CD14-positive monocyte (primary cell): ENCODE measurements around the gene LSS. TPM values are rescaled to one million over a fixed set of nuclear protein-coding genes. Genes with fewer than 3 reads are reported as not detected.

Source experiments
- DNase-seq, 3 donors: peaks; one replicate each; pipeline ENCODE4 v3.0.0-alpha.2; 2011 to 2022
- H2AFZ ChIP-seq: 2 replicates; pipeline ENCODE4 v1.6.0; 2012; ENCODE audit warnings: mild to moderate bottlenecking, low read depth, low read length, inconsistent platforms; ENCODE audit not compliant: insufficient read depth, poor library complexity, severe bottlenecking
- H3K27ac ChIP-seq, 2 donors: 1 replicate in 1 of 2; 2 replicates in 1 of 2; pipeline ENCODE4 v1.5.1; 2012 to 2013; ENCODE audit warnings: low read length in 2 of 2, control low read depth in 1 of 2, inconsistent platforms in 1 of 2, low read depth in 1 of 2, mild to moderate bottlenecking in 1 of 2
- H3K27me3 ChIP-seq, 2 donors: one replicate each; pipeline versions ENCODE4 v1.6.0 to v1.6.1; 2011 to 2013; ENCODE audit warnings: low read length in 2 of 2; ENCODE audit not compliant: control insufficient read depth in 2 of 2, insufficient read depth in 2 of 2
- H3K36me3 ChIP-seq, 2 donors: replicated peaks in 1 of 2; 1 replicate in 1 of 2; 2 replicates in 1 of 2; pipeline versions ENCODE4 v1.5.1 to v1.6.1; 2012 to 2013; ENCODE audit warnings: low read length in 2 of 2, control low read depth in 1 of 2, inconsistent platforms in 1 of 2, mild to moderate bottlenecking in 1 of 2; ENCODE audit not compliant: insufficient read depth in 2 of 2, control insufficient read depth in 1 of 2
- H3K4me1 ChIP-seq, 2 donors: 1 replicate in 1 of 2; 2 replicates in 1 of 2; pipeline versions ENCODE4 v1.5.1 to v1.6.1; 2012 to 2013; ENCODE audit warnings: low read length in 2 of 2, control low read depth in 1 of 2, inconsistent platforms in 1 of 2, mild to moderate bottlenecking in 1 of 2, moderate library complexity in 1 of 2; ENCODE audit not compliant: insufficient read depth in 2 of 2, control insufficient read depth in 1 of 2
- H3K4me2 ChIP-seq: replicated peaks from 2 replicates; pipeline ENCODE3; 2012; ENCODE audit warnings: low read length, moderate library complexity, mild to moderate bottlenecking; ENCODE audit not compliant: poor library complexity, severe bottlenecking; ENCODE audit errors: extremely low read depth
- H3K4me3 ChIP-seq, 3 experiments: fragments of 200-600 bp in 1 of 3; sonication (generic) in 1 of 3; replicated peaks in 1 of 3; 1 replicate in 2 of 3; 2 replicates in 1 of 3; pipeline ENCODE4 v1.5.1; 2011 to 2013; ENCODE audit warnings: low read length in 3 of 3, mild to moderate bottlenecking in 3 of 3, control low read depth in 2 of 3, low read depth in 2 of 3, inconsistent platforms in 1 of 3, moderate library complexity in 1 of 3
- H3K79me2 ChIP-seq: 2 replicates; pipeline ENCODE4 v1.6.0; 2012; ENCODE audit warnings: mild to moderate bottlenecking, control low read depth, inconsistent platforms, low read length, moderate library complexity; ENCODE audit not compliant: insufficient read depth
- H3K9ac ChIP-seq: 2 replicates; pipeline ENCODE4 v1.6.0; 2017; ENCODE audit warnings: low read length, mild to moderate bottlenecking; ENCODE audit not compliant: insufficient read depth, poor library complexity, severe bottlenecking
- H3K9me3 ChIP-seq, 2 donors: replicated peaks in 1 of 2; 1 replicate in 1 of 2; 2 replicates in 1 of 2; pipeline versions ENCODE4 v1.5.1 to v1.6.1; 2012 to 2013; ENCODE audit warnings: low read length in 2 of 2, control low read depth in 1 of 2; ENCODE audit not compliant: control insufficient read depth in 1 of 2, insufficient read depth in 1 of 2
- H4K20me1 ChIP-seq: 2 replicates; pipeline ENCODE4 v1.6.0; 2012; ENCODE audit warnings: mild to moderate bottlenecking, low read length, control low read depth, moderate library complexity; ENCODE audit not compliant: insufficient read depth
- H3K27ac Mint-ChIP-seq, 7 donors: one replicate each; pipeline ENCODE4 v1.8.0; 2020; ENCODE audit warnings: mild to moderate bottlenecking in 7 of 7, mixed read lengths in 7 of 7, moderate library complexity in 6 of 7, inconsistent platforms in 2 of 7
- H3K27me3 Mint-ChIP-seq, 3 donors: one replicate each; pipeline ENCODE4 v1.8.0; 2021 to 2022; ENCODE audit warnings: low read depth in 3 of 3, mild to moderate bottlenecking in 3 of 3, mixed read lengths in 3 of 3, moderate library complexity in 3 of 3, inconsistent platforms in 1 of 3
- H3K36me3 Mint-ChIP-seq, 2 donors: one replicate each; pipeline ENCODE4 v1.8.0; 2020; ENCODE audit warnings: mixed read lengths in 2 of 2, inconsistent platforms in 1 of 2, mild to moderate bottlenecking in 1 of 2
- H3K4me1 Mint-ChIP-seq: one replicate; pipeline ENCODE4 v1.8.0; 2020; ENCODE audit warnings: mild to moderate bottlenecking, mixed read lengths
- H3K4me3 Mint-ChIP-seq, 2 donors: one replicate each; pipeline ENCODE4 v1.8.0; 2020; ENCODE audit warnings: mild to moderate bottlenecking in 2 of 2, mixed read lengths in 2 of 2, moderate library complexity in 1 of 2
- H3K9me3 Mint-ChIP-seq, 7 donors: one replicate each; pipeline ENCODE4 v1.8.0; 2020 to 2022; ENCODE audit warnings: mixed read lengths in 7 of 7, mild to moderate bottlenecking in 6 of 7, moderate library complexity in 6 of 7, inconsistent platforms in 2 of 7
- WGBS: methylation state at CpG from one replicate; pipeline ENCODE4 v1.1.5; 2013; ENCODE audit warnings: missing lambda C conversion rate; ENCODE audit not compliant: insufficient coverage; 5-methylcytosine and 5-hydroxymethylcytosine counted together
- intact Hi-C, 2 donors: fragments of 100-400 bp; cut with micrococcal nuclease; formaldehyde crosslinking; loops; one replicate each; pipeline versions ENCODE4 v1.15.0 to v1.15.1; 2023
- polyA plus RNA-seq, 3 donors: library from polyadenylated mRNA; depleted of rRNA in 1 of 3; unstranded in 2 of 3; stranded (reverse) in 1 of 3; fragments of 300-500 nt in 2 of 3; fragments of >200 nt in 1 of 3; fragmentation: Illumina TruSeq in 2 of 3; gene quantifications; 1 replicate in 2 of 3; 2 replicates in 1 of 3; pipeline ENCODE4 v1.2.3, GENCODE V29; 2012 to 2021
- TF ChIP-seq, protein P1 (sequence below): fragments of 200-600 bp; IDR thresholded peaks from one replicate; pipeline ENCODE4 v1.8.0; 2022; ENCODE audit warnings: antibody characterized with exemption, mild to moderate bottlenecking

LSS gene
- polyA plus RNA-seq, 3 donors: 4.1 to 20.0 (median 4.9) TPM

DNA sequence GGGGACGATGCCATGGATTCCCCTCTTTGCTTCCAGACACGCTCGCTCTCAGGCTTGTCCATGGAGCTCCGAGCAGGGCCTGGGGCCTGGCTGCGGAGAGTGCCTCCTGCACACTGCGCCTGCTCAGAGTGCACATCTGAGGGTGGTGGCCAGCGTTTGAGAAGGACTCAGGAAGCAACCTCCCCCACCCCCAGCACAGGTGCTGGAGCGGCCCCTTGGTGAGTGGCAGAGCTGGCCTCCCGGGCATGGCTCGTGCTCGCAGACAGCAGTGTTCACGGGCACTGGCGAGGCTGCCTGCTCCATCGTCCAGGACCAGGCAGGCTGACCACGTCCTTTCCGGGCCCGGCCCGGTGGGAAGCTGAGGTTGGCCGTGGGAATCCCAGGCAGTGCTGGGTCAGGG is 47.1 kb downstream of the LSS start:
- no peak overlapping the region for H3K27ac Mint-ChIP-seq
- Histone ChIP-seq H2AFZ (no peak overlapping the region), H3K36me3 (no peaks in the 10 kb centered on the region), H3K27ac (no peak overlapping the region), H3K9me3 (no peaks in the 10 kb centered on the region), H3K9ac (no peak overlapping the region), H3K4me1 (peaks cover 4 to 5% of the 10 kb centered on the region in 2 donors), H3K4me2 (no peak overlapping the region), H3K79me2 (no peaks in the 10 kb centered on the region), H3K4me3 (no peak overlapping the region), H3K27me3 (no peaks in the 10 kb centered on the region), H4K20me1 (no peaks in the 10 kb centered on the region)
- TF ChIP-seq, protein P1, sequence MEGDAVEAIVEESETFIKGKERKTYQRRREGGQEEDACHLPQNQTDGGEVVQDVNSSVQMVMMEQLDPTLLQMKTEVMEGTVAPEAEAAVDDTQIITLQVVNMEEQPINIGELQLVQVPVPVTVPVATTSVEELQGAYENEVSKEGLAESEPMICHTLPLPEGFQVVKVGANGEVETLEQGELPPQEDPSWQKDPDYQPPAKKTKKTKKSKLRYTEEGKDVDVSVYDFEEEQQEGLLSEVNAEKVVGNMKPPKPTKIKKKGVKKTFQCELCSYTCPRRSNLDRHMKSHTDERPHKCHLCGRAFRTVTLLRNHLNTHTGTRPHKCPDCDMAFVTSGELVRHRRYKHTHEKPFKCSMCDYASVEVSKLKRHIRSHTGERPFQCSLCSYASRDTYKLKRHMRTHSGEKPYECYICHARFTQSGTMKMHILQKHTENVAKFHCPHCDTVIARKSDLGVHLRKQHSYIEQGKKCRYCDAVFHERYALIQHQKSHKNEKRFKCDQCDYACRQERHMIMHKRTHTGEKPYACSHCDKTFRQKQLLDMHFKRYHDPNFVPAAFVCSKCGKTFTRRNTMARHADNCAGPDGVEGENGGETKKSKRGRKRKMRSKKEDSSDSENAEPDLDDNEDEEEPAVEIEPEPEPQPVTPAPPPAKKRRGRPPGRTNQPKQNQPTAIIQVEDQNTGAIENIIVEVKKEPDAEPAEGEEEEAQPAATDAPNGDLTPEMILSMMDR: no peak
- intact Hi-C loops: loop anchor here in 1 of 2 donors (5.0 to 10.0 kb wide), 2 partner anchors 46 to 143 kb away; partner anchors contain the start of genes C21orf58, LSS and PCNT
- no peak overlapping the region for H3K4me3 Mint-ChIP-seq
- 95% methylated on average over 17 of the region's 19 CpGs for WGBS
- peaks cover 11% of the 10 kb centered on the region for H3K4me1 Mint-ChIP-seq
- DNase-seq: no peak
- peaks cover 0 to 2% (median 0%) of the 10 kb centered on the region in 3 donors for H3K27me3 Mint-ChIP-seq
- H3K9me3 Mint-ChIP-seq: peaks cover 0 to 12% (median 4%) of the 10 kb centered on the region in 7 donors
- H3K36me3 Mint-ChIP-seq: no peaks in the 10 kb centered on the region

DNA sequence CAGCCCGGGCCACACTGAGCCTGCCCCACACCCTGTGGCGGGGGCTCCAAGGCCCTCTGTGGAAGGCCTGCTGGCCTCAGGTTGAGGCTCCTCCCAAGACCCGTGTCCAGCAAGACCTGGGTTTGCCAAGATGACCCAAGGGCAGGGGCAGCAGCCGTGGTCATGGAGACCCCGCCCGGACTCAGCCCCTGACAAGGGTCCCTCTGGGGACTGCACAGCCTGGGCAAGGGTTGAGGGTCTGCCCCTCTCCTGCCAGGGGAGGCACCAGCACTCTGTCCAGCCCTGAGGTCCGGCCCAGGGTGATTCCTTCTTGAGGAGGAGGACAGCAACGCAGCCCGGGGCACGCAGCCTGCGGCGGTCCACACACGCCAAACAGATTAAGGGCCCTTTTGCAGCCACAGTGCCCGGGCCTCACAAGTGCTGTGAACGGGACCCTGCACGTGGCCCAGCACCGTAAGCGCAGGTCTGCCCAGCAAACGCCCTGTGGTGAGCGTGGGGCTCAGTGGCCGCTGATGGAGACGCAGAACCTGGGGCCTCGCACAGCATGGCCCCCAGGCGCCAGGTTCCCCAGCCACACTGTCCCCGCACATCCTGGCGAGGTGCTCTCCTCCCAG is 47.7 kb downstream of the LSS start:
- Mint-ChIP-seq H3K9me3 (peaks cover 0 to 14% (median 6%) of the 10 kb centered on the region in 7 donors), H3K4me3 (no peak overlapping the region), H3K4me1 (peaks cover 11% of the 10 kb centered on the region), H3K36me3 (no peaks in the 10 kb centered on the region), H3K27ac (no peak overlapping the region), H3K27me3 (peaks cover 0 to 4% (median 2%) of the 10 kb centered on the region in 3 donors)
- Histone ChIP-seq H3K9ac (no peak overlapping the region), H2AFZ (no peak overlapping the region), H3K4me3 (no peak overlapping the region), H3K4me2 (no peak overlapping the region), H3K36me3 (no peaks in the 10 kb centered on the region), H3K79me2 (no peaks in the 10 kb centered on the region), H3K9me3 (no peaks in the 10 kb centered on the region), H3K27me3 (no peaks in the 10 kb centered on the region), H4K20me1 (no peaks in the 10 kb centered on the region), H3K4me1 (peaks cover 4 to 5% of the 10 kb centered on the region in 2 donors), H3K27ac (no peak overlapping the region)
- 97% methylated on average over 24 of the region's 26 CpGs for WGBS
- TF ChIP-seq, protein P1: no peak
- DNase-seq: no peak
- intact Hi-C loops: loop anchor here in 1 of 2 donors (5.0 to 10.0 kb wide), 2 partner anchors 46 to 144 kb away; partner anchors contain the start of genes C21orf58, LSS and PCNT
